Stimulated activated CD4-positive, alpha-beta T cell treated with anti-CD3 and anti-CD28 coated beads, TNF-alpha, amount 100 ng/mL, for 1 hour (primary cell): ENCODE results near the gene SF3B6.
"Not testable (repeated sequence)": the region's sequence is repeated elsewhere in the genome, so short reads cannot be mapped to it uniquely, and the experiment has no call there.

ENCODE experiments used
- DNase-seq, 3 donors: peaks; one replicate each; pipeline ENCODE4 v3.0.0-alpha.2; 2020; ENCODE audit warnings: low read depth in 3 of 3, low spot score in 1 of 3

Gene SF3B6, protein sequence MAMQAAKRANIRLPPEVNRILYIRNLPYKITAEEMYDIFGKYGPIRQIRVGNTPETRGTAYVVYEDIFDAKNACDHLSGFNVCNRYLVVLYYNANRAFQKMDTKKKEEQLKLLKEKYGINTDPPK

DNA sequence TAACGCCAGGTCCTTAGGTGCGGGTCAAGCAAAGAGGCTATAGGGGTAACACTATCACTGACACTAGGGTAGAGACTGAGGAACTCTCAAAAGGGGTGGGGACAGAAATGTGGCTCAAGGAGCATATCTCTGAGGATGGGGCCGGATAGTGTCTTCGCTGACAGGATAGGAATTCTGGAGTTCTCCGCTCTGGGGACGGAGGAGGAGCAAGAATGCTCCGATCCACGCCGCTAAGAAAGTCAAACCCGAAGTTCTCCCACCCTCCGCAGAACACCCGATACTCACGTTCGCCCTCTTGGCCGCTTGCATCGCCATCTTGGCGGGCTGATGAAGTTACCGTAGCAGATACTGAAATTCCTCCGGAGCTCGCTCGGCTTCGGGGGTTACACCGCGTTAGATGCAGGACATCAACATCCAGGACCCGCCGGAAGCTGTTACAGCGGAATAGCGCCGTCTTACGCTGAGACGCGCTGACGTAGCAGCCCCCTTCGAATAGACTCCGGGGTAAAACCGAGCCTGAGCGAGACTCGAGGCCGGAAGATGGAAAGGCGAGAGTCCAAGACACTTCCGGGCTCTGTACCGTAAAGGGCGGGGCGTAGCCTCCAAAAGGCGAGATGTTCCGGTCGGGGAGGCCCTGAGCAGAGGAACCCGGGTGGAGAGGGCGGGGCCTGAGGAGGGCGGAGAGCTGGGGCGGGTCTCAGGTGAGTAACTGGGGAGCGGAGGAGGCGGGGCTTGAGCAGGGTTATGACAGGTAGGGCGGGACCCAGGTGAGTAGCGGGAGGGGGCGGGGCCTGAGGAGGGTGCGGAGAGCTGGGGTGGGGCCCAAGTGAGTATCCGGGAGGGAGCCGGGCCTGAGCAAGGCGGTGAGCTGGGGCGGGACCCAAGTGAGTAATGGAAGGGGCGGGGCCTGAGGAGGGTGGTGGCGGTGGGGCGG is at the start of gene SF3B6:
Gene SF3B6, minus strand, starts transcription at position 412 of the 934 bp plus-strand sequence. Its CDS starts 97 bp downstream, at position 315.
- DNase-seq = peak; percentile 97 to 99 (median 99)

DNA sequence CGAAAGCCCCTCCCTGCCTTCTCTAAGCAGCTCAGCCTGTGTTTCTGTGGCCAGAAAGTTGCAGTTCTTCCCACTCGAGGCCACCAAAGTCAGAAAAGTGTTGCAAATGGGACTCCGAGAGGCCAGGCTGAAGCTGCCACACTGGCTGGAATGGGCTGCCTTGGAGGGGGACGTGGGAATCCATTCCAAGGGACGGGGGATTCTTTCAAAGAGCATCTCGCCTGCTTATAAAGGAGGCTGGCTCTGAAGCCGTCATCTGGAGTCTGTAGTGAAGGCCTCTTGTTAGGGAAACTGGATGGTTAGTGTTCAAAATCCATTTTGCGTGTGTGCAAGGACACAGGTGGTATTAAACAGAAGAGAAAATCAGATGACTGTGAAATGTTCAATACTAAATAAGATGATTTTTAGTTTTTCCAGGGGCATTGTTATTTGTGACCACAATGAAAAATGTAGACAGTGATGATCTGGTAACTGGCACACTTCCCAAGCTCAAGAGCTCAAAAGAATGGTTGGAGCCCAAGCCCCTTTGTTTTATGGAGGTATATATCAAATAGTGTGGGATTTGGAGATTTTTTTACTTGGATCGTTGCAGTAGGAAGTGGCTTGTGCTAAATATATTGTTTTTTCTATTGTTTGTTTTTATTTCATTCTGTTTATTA is 47.9 kb upstream of the SF3B6 start:
- peak in 1 of 3 donors; percentile 24 for DNase-seq

DNA sequence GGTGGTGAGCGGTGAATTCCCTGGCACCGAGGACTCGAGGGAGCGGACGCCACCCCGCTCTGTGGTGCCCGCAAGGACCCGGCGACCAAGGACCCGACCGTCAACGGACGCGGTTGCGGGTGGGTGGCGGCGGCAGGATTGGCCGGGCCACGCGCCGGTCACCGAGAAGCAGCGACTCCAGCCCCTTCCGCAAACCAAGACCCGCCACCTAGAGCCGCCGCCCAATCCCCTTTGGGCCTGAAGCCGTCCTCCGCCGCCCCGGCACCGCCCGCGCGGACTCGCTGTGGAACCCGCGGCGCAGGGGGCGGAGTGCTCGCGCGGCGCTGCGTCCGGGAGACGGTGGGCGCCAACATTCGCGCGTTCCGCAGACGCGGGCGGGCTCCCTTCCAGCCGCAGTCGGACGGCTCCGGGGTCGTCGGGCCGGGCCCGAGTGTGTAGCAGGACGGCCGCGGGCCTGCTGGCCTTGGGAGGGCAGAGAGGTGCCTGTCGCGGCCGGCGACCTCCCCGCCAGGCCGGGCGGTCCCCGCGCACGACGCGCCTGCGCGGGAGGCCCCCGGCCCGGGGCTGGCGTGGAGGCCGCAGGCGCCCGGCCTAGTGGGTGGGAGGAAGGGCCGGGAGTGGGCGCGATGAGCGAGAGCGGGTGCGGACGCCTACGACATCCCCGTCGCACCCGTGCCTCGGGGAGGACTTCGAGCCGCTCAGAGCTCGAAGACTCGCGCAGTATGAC is 47.2 kb upstream of the SF3B6 start, which contains the start of the genes FAM228B and PFN4:
Gene FAM228B, plus strand, starts transcription at position 275 of the 727 bp plus-strand sequence. CDS start 893 bp downstream, outside the sequence.
Gene PFN4, minus strand, starts transcription at position 140 of the 727 bp plus-strand sequence. CDS start 799 bp downstream, outside the sequence.
- DNase-seq = peak in 2 of 3 donors; percentile 14 to 42

DNA sequence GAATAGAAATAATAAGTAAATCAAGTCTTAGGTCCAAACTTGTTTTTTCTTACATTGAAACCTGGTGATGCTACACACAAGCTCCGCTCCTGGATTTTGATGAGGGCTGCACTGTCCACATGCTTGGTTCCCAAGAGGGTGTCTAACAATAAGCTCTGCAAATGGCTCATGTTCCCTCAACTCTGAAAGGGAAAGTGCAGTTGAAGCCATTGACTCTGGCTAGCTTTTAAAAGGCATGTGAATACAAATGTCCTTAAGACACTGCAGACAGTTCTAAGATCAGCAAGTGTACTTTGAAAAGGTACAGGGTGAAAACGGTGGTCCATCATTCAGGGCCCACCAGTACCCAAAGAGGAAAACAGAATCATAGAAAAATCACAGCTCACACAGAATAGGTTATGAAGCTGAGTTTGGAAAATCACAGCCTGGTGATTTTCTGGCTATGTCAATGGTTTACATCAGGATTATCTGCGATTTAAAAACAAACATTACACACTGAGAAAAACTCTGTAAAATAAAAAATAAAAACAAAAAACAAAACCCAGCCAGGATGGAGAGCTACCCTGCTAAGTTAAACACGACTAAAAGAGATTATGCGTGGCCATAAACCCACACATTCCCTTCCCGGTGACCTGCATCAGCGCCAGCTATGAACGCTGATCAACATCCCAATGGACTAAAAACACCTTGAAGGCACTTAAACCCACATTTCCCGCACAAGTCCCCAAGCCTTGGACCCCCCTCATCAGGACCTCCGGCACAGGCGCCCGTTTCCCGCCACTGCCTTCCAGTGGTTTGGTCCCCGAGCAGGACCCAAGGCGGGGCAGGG is 46.5 kb upstream of the SF3B6 start:
- DNase-seq = no peak

DNA sequence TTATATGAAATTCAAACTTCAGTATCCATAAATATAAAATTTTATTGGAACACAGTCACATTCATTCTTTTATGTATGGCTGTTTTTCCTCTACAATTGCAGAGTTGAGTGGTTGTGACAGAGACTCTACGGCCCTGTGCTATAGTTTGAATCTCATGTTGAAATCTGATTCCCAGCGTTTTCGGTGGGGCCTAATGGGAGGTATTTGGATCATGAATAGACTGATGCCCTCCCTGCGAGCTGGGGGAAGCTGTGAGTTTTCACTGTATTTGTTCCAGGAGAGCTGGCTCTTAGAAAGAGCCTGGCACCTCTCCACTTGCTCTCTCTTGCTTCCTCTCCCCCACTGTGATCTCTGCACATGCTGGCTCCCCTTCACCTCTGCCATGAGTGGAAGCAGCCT is 45.3 kb upstream of the SF3B6 start:
- DNase-seq = no peak

DNA sequence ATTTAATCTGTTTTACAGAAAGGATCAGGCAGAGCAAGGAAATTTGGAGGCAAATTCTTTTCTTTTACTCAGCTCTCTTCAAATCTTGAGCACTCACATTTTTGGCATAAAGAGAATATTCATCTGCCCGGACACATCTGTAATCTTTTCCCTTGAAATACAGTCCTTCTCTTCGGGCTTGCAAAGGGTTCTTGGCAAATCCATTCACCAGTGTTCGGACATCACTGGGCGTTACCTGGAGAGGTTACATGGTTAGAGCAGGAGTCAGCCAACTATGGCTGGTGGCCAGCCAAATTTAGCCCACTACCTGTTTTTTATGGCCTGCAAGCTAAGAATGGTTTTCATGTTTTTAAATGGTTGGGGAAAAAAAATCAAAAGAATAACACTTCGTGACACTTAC is 44.9 kb upstream of the SF3B6 start:
- no peak for DNase-seq

DNA sequence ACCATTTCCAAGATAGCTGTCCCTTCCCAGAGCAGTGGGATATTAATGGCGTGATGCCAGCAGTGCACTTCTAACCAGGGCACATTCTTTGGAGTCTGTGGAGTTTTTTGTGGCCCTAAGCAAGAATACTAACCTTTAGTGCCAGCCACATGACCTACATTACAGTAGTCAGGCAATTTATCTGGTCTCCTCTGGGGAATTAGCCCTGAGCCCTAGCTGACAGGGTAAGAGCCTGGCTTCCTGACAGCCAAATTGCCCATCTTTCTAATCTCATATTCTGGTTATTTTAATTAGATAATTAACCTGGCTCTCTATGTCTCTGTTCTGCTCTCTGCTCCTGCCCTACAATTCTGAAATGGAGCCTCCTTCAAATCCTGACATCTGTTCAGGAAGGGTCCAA is 41.8 kb upstream of the SF3B6 start:
- no peak for DNase-seq

DNA sequence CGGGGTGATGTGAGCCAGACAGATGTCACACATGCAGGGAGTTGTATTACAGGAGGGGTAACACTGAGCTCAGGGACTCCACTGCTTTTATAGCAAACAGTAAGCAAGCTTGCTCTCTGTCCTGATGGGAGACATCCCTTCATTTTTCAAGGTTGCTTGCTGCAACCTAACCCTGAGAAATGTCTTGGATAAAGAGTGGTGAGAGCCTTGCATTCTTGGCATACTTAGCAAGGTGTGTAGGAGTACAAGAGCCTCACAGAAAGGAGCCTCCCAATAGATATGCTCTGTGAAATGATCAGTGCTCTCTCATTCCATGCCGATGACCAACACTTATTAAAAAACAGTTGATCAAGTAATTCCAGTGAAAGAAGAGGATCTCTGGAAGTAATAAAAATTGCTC is 38.9 kb upstream of the SF3B6 start:
- DNase-seq = no peak

DNA sequence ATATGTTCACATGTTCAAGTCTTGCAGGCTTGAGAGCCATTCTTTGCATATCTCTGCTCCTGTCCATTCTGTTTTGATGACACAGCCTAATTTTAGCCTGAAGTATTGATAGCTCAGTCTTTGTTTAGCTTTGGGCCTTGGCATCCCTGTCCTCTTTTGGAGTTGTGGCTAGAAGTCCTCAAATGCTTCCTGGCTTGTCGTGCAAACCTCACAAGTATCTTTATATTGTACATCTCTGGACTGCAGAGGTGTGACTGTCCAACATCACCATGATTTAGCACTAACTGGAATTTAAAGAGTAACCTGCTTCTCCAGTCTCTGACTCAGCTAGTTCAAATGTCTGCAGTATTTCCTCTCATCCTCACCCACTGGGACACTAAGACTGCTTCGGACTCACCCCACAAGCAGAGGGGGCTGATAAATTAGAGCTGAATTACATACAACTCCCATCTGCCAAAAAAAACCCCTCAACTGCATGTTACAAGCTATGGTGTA is 35.3 kb upstream of the SF3B6 start:
- no peak for DNase-seq

DNA sequence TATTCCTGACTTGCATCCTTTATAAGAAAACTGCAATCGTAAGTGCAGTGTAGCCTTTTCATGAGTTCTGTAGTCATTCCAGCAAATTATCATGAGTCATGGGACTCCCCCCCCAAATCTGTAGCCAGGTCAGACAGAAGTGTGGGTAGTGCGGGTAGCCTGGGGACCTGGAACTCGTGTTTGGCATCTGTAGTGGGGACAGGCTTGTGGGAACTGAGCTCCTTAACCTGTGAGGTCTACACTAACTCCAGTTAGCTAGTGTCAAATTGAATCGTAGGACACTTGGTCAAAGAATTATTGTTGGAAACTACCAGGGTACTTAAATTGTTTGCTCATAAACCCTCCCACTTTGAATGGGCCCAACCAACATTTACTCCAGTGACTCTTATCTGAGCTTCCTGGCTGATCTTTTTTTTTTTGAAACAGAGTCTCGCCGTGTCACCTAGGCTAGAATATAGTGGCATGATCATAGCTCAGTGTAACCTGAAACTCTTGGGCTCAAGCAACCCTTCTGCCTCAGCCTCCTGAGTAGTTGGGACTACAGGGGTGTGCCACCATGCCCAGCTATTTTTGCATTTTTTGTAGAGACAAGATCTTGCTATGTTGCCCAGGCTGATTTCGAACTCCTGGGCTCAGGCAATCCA is 34.7 kb upstream of the SF3B6 start:
- DNase-seq = no peak

DNA sequence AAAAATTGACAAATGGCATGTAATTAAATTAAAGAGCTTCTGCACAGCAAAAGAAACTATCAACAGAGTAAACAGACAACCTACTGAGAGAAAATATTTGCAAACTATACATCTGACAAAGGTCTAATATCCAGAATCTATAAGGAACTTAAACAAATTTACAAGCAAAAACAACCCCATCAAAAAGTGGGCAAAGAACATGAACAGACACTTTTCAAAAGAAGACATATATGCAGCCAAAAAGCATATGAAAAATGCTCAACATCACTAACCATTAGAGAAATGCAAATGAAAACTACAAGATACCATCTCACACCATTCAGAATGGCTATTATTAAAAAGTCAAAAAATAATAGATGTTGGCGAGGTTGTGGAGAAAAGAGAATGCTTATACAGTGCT is 33.3 kb upstream of the SF3B6 start:
- not testable (repeated sequence) for DNase-seq

DNA sequence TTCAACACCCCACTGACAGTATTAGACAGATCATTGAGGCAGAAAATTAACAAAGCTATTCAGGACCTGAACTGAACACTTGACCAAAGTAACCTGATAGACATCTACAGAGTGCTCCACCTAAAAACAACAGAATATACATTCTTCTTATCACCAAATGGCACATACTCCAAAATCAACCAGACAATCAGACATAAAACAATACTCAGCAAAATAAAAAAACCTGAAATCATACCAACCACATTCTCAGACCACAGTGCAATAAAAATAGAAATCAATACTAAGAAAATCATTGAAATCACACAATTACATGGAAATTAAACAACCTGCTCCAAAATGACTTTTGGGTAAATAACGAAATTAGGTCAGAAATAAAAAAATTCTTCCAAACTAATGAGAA is 31.2 kb upstream of the SF3B6 start:
- no peak for DNase-seq

DNA sequence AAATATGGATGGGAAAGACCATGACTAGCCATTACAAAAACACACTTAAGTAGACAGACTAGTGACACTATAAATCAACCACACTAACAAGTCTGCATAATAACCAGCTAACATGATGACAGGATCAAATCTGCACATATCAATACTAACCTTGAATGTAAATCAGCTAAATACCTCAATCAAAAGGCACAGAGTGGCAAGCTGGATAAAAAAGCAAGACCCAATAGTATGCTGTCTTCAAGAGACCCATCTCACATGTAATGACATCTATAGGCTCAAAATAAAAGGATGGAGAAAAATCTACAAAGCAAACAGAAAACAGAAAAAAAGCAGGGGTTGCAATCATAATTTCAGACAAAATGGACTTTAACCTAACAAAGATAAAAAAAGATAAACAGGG is 30.7 kb upstream of the SF3B6 start:
- no peak for DNase-seq

DNA sequence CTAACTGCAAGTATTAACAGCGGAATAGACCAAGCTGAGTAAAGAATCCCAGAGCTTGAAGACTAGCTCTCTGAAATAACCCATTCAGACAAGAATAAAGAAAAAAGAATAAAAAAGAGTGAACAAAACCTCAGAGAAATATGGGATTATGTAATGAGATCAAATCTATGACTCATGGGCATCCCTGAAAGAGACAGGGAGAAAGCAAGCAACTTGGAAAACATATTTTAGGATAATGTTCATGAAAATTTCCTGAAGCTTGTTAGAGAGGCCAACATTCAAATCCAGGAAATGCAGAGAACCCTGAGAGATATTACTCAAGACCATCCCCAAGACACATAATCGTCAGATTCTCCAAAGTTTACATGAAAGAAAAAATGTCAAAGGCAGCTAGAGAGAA is 29.7 kb upstream of the SF3B6 start:
- no peak for DNase-seq

DNA sequence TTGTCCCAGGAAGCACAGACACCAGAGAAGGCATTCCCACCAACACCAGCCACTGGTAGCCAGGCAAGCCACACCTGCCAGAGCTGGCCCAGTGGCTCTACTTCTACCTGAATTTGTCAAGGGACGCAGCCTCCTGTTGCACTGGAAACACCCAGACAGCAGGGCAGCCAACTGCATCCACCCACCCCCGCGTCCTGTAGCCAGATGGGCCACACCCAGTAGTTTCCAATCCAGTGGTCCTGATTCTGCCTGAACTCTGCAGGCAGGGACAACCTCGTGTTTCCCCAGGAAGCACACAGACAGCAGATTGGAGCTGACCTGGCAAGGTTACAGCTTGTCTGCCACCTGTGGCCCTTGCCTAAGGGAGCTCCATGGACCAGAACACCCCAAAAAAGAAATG is 28.8 kb upstream of the SF3B6 start:
- no peak for DNase-seq

DNA sequence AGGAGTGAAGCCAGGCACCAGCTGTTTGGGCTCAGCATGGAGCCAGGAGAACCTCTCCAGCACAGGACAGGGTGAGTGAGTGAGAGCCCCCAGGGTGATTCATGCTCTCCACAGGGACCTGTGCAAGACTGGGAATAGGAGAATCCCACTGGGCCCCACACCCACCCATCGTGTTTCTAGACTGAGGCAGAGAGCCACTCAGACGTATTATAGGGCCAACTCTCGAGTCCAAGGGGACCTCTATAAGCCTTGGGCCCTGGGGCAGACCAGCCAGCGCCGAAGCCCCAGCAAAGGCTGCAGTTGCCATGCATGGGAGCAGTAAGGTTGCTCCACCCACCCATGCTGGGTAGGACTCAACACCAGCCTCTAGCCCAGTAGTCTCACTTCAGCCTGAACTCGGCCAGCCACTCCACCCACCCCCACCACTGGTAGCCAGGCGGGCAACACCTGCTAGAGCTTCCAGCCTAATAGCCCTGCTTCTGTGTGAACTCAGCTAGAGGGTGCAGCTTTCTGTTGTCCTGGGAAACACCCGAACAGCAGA is 28.1 kb upstream of the SF3B6 start:
- DNase-seq = no peak

DNA sequence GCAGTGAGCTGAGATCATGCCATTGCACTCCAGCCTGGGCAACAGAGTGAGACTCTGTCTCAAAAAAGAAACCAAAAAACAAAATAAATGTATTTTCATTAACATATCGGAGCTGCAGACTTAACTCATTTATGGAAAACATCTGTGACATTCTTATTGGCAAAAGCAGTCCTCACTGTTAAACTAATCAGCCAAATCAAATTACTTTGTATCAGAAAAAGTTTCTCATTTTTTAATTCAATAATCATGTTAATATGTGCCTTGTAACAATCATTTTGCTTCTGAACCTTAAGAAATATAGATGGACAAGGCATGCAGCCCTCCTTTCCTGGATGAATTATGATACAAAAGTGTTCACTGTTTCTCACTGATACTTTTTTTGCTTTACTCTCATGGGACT is 26.6 kb upstream of the SF3B6 start:
- DNase-seq = no peak

DNA sequence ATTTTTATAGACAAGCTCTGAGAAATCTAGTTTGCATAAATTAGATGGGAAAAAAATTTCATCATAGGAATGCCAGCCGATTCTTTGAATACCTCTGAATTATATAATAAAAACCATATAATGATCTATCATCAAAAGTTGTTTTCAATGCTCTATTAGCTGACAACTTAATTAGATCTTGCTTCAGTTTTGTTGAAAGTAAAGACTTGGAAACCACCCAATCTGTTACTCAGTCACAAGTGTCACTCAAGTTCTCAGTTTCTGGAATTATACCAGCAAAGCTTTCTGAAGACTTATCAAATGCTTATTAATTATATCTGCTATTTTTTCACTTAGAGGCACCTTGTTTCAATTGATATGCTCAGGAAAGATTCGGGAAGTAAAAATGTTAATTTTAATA is 25.9 kb upstream of the SF3B6 start:
- DNase-seq = no peak

DNA sequence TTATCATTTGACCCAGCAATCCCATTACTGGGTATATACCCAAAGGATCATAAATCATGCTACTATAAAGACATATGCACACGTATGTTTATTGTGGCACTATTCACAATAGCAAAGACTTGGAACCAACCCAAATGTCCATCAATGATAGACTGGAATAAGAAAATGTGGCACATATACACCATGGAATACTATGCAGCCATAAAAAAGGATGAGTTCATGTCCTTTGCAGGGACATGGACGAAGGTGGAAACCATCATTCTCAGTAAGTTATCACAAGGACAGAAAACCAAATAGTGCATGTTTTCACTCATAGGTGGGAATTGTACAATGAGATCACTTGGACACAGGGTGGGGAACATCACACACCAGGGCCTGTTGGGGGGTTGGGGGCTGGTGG is 24.6 kb upstream of the SF3B6 start:
- not testable (repeated sequence) for DNase-seq
